G401.6 (cell line): ENCODE measurements around the gene HAP1.

ENCODE experiments used
- FAIRE-seq: peaks from 2 replicates; lab custom pipeline; 2012; peaks lifted over from hg19 to GRCh38; lab: Jason Lieb, UNC

HAP1 gene

GRCh38 chr17:41763327-41763726 lies 28.9 kb upstream of the HAP1 start:
- FAIRE-seq, result no peak

GRCh38 chr17:41762841-41763240 lies 28.4 kb upstream of the HAP1 start:
- FAIRE-seq, result no peak

GRCh38 chr17:41762391-41762790 lies 27.9 kb upstream of the HAP1 start:
- no peak for FAIRE-seq

- no peak for FAIRE-seq
These were observed 26.4 kb upstream of the HAP1 start for GRCh38 chr17:41760878-41761277.

- FAIRE-seq, result no peak
These were observed 24.2 kb upstream of the HAP1 start for GRCh38 chr17:41758601-41759000.

GRCh38 chr17:41754066-41754465 lies 19.6 kb upstream of the HAP1 start:
- no peak for FAIRE-seq

GRCh38 chr17:41751288-41751687 lies 16.8 kb upstream of the HAP1 start:
- no peak for FAIRE-seq

- FAIRE-seq, result no peak
These were observed 16.4 kb upstream of the HAP1 start for GRCh38 chr17:41750862-41751261.

GRCh38 chr17:41748275-41748674 lies 13.8 kb upstream of the HAP1 start:
- no peak for FAIRE-seq

- no peak for FAIRE-seq
These were observed 7.3 kb upstream of the HAP1 start for GRCh38 chr17:41741709-41742108.

- no peak for FAIRE-seq
These were observed 6.1 kb upstream of the HAP1 start for GRCh38 chr17:41740506-41740905.

- FAIRE-seq, result no peak
These were observed 5.4 kb upstream of the HAP1 start for GRCh38 chr17:41739661-41740352.

GRCh38 chr17:41738801-41739112 lies 4.3 kb upstream of the HAP1 start:
- FAIRE-seq, result no peak

GRCh38 chr17:41738077-41738800 lies 3.8 kb upstream of the HAP1 start:
- peak; percentile 82 for FAIRE-seq

GRCh38 chr17:41737680-41738023 lies 3.2 kb upstream of the HAP1 start:
- no peak for FAIRE-seq

GRCh38 chr17:41736983-41737679 lies 2.7 kb upstream of the HAP1 start:
- no peak for FAIRE-seq

- FAIRE-seq, result no peak
These were observed 1.3 kb upstream of the HAP1 start for GRCh38 chr17:41735744-41736143.

- FAIRE-seq, result no peak
These were observed 488 bp upstream of the HAP1 start for GRCh38 chr17:41734949-41735313.

- FAIRE-seq, result no peak
These were observed 900 bp downstream of the HAP1 start for GRCh38 chr17:41733348-41734138.

GRCh38 chr17:41731836-41732235 lies 2.6 kb downstream of the HAP1 start:
- no peak for FAIRE-seq

GRCh38 chr17:41730479-41730878 lies 4.0 kb downstream of the HAP1 start:
- no peak for FAIRE-seq

GRCh38 chr17:41728056-41728455 lies 6.4 kb downstream of the HAP1 start:
- no peak for FAIRE-seq

GRCh38 chr17:41725134-41725533 lies 9.3 kb downstream of the HAP1 start:
- FAIRE-seq, result no peak
